Measurements from ENCODE around the gene ST7L.

DNA sequence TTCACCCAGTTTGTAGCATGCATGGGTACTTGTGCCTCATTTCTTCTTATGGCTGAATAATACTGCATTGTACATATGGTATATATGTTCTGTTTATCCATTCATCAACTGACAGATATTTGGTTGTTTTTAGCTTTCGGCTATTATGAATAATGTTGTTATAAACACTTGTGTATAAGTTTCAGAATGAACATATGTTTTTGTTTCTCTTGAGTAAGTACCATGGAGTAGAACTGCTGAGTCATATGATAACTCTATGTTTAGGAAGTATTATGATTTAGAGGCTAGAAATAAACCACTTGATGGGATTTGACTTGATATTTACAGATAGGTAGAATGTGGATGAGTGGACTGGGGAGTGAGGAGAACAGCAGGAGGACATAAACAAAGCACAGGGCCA, 61.6 kb downstream of the ST7L start:
- TF ChIP-seq, protein P1, sequence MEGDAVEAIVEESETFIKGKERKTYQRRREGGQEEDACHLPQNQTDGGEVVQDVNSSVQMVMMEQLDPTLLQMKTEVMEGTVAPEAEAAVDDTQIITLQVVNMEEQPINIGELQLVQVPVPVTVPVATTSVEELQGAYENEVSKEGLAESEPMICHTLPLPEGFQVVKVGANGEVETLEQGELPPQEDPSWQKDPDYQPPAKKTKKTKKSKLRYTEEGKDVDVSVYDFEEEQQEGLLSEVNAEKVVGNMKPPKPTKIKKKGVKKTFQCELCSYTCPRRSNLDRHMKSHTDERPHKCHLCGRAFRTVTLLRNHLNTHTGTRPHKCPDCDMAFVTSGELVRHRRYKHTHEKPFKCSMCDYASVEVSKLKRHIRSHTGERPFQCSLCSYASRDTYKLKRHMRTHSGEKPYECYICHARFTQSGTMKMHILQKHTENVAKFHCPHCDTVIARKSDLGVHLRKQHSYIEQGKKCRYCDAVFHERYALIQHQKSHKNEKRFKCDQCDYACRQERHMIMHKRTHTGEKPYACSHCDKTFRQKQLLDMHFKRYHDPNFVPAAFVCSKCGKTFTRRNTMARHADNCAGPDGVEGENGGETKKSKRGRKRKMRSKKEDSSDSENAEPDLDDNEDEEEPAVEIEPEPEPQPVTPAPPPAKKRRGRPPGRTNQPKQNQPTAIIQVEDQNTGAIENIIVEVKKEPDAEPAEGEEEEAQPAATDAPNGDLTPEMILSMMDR (conservative IDR thresholded peaks at IDR 0.05) = no peak
- TF ChIP-seq EZH2 (IDR thresholded peaks at IDR 0.05; ENCODE audit: low read depth) = no peak
